T follicular helper cell (primary cell): ENCODE data around the gene VWA2.

ENCODE experiments used
- DNase-seq: peaks from one replicate; pipeline ENCODE4 v3.0.0-alpha.2; 2020; ENCODE audit warnings: low read depth

Gene VWA2

DNA sequence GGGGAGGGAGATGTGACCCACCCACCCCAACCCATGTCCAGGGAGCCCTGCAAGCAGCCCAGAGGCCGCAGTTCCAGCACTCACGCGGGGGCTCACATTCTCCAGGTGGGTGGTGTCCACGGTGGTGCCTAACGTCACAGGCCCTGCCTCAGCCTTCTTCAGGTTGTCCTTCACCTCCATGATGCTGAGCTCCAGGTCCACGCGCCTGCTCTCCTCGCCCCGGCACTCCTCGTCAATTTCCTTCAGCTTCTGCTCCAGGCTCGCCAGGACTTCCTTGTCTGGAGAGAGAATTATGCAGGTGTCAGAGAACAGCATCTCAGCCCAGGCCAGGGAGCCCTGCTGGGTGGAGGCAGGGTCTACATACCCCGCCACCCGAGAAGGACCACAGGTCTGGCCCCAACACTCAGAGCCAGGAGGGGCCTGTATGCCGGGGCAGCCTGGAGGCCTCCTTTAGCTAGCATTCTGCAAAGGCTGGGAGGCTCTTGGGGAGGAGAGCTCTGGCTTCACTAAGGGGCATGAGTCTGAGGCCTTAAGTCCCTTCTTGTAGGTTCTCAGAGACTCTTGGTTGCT, 58.2 kb downstream of the VWA2 start:
- no peak for DNase-seq

DNA sequence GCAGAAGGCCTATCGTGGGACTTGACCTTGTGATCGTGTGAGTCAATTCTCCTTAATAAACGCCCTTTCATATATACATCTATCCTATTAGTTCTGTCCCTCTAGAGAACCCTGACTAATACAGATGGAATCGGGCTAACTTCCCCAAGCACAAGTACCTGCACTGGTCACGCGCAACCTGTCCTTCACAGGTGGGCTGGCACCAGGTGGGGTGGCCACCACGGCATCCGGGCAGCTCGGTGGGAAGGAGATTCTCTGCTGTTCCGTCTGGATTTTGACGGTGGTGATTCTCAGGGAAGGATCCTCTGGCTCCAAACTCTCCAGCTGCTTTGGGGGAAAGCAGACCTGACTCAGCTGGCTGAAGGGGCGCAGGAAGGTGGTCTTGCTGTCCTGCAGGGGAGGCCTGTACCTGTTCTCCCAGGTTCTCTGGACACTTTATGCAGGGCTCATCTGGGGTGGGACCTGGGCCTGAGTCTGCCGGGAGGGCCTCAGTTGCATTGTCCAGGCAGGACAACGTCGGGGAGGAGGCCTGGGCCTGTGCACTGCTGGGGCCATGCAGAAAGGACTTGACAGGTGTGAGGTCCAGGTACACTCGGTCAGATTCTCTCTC, 61.1 kb downstream of the VWA2 start:
- DNase-seq = no peak

DNA sequence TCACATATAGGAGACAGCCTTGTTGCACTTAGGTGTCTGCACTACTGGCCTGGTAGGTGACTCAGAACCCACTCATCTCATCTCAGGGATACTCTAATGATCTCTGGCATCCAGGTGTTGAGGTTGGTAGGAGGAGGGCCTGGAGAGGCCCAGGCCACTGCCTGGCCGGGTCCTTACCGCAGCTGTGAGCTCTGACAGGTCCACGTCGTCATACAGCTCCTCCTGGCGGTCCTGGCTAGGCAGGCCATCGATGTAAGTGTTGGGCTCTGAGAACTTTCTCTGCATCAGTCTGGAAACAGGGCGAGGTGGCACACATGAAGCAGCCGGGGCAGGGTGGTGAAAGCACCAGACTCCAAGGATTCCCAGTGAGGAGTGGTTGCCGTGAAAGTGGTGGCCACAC, 62.1 kb downstream of the VWA2 start:
- DNase-seq = no peak

DNA sequence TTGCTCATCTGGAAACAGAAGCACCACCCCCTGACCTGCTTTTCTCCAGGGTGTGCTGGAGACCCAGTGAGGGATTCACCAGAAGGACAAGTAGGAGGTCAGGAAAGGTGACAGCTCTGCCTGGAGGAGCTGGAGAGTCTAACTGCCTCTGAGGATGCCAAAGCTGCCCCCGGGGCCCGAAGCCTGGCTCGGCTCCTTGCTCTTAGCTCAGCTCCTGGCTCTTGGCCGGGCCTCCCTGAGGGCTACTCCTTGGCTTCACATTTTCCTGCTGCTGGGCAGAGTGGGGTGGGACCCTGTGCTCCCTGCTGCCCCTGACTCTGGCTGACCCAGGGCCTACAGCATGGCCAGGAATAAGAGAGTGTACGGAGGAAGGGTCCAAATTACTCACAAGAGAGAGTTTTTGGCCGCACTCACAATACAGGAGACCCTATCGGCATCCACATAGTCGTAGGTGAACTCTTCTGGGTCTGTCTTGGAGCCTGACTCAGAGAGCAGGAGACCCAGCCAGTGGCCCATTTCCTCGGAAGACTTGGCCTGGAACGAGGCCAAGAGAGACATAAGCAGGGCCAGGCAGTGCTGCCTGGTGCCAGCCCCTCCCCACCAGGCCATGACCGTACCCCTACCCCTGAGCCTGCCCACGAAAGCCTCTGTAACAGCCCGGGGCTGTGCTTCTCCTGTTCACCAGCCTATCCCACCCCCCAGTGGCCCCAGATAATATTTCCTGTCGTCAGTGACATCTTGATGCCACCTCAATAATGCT, 63.1 kb downstream of the VWA2 start:
- DNase-seq = no peak

DNA sequence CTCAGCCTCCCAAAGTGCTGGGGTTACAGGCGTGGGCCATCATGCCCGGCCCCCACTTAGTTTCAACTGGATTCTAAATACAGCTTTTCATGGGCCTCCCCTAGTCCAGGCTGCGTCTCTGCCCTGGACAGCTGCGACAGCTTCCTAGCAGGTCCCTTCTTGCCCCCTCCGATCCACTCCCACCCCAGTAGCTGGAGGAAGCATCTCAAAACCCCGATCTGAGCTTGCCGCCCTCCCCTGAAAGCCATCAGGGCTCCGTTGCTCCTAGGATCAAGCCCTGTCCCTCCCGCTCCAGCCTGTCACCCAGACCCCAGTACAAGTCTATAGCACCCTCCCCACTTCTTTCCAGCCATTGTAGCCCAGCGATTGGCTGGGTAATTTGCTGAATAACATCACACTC, 64.5 kb downstream of the VWA2 start:
- DNase-seq = no peak

DNA sequence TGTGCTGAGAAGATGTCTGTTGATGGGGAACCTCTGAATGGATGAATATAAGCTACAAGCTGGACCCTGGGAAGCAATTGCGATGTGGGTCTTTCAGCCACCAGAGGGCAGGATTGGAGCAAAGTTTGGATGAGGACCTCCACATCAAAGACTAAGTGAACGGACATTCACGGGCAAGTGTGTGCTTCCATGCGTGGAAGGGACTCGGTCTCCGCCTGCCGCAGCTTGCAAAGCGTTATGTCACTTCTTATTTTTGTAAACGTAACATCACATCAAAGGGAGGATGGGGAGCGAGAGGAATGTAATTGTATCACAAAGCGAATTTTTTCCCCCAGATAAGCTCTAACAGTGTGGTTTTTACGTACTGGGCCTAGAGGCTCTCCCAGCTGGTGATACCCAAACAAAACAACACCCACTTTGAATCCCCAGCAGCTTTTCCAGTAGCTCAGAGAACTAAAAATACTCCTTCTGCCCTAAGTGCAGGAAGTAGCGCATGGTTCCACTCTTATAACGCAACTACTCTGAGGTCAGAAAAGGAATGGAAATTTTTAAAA, 65.0 kb downstream of the VWA2 start:
- peak; percentile 38 for DNase-seq

DNA sequence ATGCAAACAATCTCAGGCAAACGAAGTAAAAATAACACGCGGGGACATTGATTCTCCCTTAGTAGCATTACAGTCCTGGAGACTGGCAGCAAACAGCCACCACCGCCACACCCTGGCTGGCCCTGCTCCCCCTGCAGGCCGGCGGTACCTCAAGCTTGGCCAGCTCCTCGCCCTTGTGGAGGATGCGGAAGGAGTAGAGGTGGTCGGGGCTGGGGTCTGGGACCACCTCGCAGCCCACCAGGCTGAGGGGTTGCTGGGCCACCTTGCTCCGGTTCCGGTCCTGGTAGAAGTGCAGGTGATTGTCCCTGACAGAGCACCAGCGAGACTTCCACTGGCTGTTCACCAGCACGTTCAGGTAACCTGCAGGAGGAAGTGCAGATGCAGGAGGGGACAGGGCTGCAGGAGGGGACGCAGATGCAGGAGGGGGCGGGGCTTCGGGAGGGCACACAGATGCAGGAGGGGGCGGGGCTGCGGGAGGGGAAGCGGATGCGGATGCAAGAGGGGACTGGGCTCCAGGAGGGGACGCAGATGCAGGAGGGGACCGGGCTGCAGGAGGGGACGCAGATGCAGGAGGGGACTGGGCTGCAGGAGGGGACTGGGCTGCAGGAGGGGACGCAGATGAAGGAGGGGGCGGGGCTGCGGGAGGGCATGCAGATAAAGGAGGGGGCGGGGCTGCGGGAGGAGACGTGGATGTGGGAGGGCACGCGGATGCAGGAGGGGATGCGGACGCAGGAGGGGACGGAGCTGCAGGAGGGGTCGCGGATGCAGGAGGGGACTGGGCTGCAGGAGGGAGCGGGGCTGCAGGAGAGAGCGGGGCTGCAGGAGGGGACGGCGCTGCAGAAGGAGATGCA, 65.7 kb downstream of the VWA2 start:
- peak; percentile 46 for DNase-seq

DNA sequence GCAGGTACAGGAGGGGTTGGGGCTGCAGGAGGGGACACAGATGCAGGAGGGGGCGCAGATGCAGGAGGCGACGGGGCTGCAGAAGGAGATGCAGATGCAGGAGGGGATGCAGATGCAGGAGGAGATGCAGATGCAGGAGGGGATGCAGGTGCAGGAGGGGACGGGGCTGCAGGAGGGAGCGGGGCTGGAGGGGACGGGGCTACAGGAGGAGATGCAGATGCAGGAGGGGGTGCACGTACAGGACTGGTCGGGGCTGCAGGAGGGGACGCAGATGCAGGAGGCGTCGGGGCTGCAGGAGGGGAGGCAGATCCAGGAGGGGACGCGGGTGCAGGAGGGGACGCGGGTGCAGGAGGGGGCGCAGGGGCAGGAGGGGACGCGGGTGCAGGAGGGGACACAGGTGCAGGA, 66.5 kb downstream of the VWA2 start:
- no peak for DNase-seq

DNA sequence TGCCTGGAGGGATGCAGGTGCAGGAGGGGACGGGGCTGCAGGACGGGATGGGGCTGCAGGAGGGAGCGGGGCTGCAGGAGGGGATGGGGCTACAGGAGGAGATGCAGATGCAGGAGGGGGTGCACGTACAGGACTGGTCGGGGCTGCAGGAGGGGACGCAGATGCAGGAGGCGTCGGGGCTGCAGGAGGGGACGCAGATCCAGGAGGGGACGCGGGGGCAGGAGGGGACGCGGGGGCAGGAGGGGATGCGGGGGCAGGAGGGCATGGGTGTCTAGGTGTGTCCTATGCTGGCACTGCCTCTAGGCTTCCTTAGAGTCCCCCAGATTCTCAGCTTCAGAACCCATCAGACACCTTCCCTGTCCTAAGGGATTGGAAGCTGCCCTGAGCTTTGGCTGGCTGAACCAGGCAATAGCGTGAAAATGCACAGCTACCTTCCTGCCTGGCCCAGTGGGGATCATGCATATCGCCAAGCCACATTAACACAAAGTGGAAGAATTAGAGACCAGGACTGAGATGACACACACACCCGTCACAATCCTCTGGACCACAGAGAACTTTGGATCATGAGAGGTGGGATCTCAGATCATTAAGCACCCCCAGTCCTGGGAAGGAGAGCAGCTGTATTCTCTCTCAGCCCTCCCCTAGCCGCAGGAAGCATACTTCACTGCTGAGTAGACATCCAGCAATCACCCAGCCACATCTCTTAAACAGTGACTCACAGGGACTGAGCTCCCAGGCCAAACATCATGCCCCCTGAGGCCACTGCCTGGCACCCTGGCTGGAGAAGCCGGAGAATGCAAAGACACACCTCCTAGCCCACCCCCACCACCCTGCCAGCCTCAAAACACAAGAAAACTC, 67.3 kb downstream of the VWA2 start:
- no peak for DNase-seq

DNA sequence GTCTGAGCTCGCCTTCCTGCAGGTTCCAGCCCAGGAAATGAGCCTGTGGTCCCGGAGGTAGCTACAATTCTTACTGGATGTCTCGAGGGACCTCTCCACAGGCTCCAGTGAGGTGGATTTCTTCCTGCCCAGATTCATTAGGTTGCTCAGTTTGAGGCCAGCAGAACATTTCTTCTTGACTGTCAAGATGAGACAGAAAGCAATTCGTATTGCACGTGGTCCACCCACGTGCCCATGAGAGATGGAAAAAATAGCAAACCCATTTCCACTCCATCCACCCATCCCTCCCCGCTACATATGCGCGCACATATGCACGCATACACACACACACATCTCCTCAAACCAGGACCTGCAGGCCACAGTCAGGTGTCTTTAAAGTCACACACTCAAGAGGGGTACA, 68.7 kb downstream of the VWA2 start:
- no peak for DNase-seq

DNA sequence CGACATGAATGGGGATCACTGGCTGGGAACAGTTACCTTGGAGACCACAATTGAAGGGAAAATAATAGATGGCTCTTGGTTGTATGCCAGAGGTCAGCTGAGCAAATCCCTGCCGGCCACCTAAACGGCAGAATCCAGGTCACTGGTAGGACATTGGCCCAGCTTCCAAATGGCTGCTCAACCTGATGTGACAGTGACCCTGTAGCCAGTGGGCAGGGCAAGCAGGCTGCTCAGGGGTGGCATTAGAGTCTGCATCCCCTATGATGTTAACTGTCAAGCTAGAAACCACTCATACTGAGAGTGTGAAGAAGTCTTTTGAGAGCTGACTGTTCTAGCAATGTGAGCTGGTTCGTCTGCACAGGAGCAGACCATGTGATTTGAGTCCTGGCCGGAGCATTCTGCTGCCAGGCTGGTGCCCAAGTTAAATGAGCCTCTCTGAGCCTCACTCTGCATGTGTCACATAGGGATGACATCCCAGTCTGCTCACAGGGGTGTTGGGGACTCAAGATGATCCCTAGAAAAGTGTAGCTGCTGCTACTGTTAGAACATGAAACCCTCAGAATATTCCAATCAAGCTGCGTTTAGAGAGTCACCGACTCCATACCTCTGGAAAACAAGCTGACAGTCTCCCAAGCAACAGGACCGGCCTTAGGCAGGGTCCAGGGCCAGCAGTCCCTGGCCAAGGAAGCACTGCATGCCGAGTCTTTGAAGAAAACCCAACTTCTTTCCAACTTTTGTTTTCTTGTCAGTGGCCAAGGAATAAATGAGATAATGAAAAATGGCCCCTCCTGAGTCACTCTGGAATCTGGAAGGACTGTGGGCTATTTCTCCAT, 69.7 kb downstream of the VWA2 start:
- DNase-seq = no peak

DNA sequence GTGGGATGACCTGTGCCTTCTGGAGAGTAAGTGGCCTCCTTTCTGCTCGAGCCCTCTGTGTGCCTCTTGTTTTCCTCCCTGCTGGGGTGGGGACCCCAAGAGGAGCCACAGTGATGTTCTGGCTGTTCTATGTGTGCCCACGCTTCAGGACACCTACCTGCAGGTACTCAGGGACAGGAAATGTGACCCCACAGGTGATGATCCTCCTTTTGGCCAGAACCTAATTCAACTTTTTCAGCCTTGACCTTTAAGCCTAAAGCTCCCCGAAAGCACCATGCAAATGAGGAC, 70.3 kb downstream of the VWA2 start:
- DNase-seq = no peak

DNA sequence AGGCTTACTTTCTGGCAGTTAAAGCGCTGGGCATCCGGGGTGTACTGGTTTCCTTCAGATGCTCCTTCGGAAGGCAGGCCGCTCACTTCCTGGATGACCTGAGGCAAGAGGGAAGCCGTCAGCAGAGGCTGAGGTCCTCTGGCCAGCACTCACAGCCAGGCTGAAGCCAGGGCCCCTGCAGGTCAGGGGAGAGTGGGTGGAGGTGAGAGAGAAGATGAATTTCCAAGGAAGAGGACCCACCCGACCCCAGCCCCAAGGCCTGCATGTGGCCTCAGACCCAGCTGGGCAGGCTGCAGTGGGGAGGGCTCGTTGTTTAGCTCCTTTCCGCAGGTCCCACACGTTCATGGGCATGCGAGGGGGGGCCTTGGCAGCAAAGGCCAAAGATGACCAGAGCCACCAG, 71.3 kb downstream of the VWA2 start:
- no peak for DNase-seq

DNA sequence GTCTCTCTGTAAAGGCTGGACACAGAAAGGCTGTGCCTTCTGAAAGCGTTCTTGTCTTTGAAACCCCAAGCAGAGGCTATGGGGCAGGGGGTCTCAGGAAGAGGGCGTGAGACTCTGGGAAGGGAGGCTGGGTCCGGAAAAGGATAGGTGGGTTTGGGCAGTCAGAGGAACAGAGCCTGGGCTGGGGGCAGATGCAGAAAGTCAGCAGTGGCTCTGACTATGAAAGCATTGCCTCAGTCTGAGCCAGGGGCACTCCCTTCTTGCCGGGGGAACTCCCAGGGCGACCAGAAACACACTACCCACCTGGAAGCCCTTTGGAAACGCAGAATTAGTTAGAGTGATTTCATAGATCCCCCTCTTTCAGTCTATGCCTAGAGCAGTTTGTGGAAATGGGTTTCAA, 72.0 kb downstream of the VWA2 start:
- no peak for DNase-seq

DNA sequence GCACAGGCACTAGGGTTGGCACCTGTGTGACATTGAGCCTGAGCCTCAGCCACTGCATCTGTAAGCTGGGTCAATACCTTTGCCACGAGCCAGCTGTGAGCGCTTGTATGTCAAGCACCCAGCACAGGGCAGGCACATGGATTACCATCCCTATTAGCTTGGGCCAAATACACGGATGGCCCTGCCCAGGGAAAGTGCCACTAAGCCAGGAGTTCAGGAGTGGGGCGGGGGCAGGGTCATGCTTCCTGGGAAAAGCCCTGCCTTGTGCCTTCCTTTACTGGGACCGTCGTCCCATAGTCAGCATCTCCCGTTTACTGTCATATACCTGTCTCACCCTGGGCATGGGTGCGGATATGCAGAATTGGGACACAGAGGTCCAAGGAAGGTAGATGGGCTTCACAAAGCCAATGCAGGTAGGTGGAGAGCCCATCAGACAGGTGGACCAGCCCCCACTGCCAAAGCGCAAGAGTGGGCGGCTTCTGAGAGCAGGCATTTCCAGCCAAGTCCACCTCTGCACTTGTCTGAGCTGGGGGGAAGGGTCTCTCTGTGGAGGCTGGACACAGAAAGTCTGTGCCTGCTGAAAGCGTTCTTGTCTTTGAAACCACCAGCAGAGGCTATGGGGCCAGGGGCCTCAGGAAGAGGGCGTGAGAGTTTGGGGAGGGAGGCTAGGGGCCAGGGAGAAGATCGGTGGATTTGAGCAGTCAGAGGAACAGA, 72.6 kb downstream of the VWA2 start:
- no peak for DNase-seq

DNA sequence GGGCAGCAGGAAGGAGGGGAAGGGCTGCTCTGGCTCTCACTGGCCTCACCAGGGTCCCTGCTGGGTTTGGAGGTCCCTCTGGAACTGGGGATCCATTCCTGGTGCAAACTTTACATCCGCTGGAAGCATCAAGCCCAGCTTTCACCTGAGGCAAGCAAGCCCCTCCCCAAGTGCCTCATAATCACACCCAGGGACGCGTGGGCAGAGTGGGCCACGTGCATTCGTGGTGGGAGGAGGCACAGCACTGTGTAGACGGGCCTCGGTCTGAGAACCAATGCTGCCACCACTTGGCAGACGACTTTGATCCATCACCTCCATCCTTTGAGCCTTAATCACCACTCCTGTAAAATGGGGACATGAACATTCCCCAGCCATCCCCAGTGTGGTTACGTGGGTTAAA, 74.1 kb downstream of the VWA2 start:
- DNase-seq = no peak

DNA sequence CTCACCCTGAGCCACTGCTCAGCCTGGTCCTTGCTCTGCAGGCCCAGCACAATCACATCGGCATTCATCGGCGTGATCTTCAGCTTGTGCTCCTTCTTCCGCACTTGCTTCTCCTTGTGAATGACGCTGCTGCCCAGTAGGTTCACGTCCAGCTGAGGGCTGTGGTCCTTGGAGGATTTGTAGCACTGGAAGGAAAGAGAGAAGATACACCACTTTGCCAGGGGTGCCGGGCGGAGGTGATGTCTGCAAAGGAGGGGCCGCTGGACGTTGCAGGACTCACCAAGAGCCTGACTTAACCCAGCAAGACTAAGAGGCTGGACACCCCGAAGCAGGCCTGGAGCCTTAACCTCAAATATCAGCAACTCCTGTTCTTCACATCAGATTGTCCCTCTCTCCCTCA, 74.8 kb downstream of the VWA2 start:
- no peak for DNase-seq

DNA sequence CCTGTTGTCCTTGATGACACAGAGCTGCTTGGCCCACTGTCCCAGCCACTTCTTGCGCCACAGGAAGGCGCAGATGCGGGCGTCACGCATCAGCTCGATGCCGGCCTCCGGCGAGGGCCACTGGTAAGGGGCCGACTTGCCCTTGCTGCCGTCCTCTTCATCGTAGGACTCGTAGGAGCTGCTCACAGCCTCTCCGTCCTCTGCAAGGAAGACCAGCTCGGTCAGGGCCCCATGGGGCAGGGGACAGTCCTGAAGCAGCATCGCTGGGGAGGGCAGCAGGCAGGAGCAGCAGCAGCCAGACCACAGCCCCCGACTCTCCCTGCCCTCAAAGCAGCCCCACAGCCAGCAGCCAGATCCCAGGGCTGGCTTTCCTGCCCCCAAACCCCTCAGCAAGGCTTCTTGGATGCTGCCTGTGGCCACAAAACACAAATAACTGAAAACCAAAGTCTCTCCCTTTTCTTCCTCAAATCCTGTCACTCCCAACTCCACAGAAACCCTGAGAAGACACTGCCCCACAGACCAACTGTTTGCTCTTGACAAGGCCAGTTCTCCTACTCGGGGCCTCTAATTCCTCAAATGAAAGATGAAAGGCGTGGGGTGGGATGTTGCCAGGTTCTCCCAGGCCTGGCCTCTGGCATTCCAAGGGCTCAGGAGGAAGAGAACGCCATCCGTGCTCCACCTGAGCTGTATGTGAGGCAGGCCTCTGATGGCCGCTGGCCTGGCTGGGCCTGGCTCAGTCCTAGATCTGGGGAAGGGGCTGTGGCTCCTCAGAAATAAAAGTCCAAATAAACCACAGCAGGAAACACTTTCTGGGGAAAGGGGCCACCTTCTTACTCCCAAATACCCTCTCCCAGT, 76.7 kb downstream of the VWA2 start:
- DNase-seq = no peak

DNA sequence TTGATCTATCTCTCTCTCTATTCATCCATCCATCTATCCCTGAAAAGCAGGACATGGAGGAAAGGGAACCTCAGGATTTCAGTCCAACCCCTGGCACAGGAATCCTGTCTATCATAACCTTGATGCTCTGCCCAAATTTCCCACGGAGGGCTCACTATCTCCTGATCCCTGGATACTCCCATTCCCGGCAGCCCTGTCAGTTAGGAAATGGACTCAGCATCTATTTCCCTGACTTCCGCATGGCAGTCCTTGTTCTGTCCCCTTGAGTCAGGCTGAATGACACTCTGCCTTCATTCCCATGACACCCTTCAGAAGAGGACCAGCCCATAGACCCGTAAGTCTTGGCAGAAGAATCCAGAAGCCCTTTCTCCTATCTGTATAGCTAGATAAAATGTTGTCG, 77.7 kb downstream of the VWA2 start:
- DNase-seq = no peak
